NCI-H2196 (cell line): ENCODE data around the gene UNKL.

ENCODE experiments used
- DNase-seq: peaks from one replicate; lab custom pipeline; 2025; ENCODE audit not compliant: unreplicated experiment; lab: John Stamatoyannopoulos, UW

UNKL gene

GRCh38 chr16:1378804-1379303 is 35.6 kb downstream of the UNKL start:
- peak; percentile 7 for DNase-seq

GRCh38 chr16:1378087-1378803 is 36.3 kb downstream of the UNKL start:
- no peak for DNase-seq

DNA sequence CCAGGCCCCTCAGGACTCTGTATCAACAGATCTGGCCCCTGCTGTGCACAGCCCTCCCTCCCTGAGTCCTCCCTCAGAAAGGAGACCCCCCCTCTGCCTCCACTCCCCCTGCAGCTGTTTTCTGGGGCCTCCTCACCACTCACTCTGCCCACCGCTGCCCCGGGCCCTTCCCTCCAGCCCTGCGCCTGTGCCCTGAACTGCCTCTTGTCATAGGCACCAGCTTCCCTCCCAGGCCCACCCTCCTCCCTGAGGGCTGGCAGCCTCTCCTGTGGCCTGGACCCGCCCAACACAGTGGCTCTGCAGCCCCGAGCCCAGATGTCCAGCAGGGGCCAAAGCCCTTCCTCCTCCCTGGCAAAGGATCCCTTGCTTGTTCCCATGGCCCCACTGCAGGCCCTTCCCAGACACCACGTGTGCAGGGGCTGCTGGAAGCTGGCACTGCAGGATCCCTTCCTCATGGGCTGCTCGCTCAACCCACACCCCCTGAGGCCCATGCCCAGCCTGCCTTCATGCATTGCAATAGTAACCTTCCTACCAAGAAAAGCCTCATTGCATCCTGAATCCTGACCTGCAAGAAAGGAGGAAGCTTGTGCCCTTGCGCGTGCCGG is 37.0 kb downstream of the UNKL start:
- DNase-seq, result no peak

DNA sequence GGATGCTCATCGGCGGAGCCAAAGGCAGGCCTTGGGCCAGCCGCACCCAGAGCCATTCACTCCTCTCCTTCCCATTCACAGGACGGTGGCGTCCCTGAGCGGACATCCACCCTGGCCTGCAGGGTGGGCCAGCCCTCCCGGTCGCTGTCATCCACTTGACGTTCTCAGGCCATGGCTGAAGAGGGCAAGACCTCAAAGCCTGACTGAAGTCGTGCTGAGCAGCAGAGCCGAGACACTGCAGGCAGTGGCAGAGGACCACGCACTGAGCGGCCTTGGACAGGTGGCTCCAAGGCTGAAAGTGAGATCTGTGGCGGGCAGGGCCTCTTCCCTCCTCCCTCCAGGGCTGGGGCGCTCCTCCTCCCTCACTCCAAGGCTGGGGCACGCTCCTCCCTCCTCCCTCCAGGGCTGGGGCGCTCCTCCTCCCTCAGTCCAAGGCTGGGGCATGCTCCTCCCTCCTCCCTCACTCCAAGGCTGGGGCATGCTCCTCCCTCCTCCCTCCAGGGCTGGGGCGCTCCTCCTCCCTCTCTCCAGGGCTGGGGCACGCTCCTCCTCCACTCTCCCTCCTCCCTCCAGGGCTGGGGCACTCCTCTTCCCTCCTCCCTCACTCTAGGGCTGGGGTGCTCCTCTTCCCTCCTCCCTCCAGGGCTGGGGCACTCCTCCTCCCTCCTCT is 38.6 kb downstream of the UNKL start:
- DNase-seq, result no peak

- no peak for DNase-seq
Observed at GRCh38 chr16:1375298-1375640, 39.2 kb downstream of the UNKL start.

DNA sequence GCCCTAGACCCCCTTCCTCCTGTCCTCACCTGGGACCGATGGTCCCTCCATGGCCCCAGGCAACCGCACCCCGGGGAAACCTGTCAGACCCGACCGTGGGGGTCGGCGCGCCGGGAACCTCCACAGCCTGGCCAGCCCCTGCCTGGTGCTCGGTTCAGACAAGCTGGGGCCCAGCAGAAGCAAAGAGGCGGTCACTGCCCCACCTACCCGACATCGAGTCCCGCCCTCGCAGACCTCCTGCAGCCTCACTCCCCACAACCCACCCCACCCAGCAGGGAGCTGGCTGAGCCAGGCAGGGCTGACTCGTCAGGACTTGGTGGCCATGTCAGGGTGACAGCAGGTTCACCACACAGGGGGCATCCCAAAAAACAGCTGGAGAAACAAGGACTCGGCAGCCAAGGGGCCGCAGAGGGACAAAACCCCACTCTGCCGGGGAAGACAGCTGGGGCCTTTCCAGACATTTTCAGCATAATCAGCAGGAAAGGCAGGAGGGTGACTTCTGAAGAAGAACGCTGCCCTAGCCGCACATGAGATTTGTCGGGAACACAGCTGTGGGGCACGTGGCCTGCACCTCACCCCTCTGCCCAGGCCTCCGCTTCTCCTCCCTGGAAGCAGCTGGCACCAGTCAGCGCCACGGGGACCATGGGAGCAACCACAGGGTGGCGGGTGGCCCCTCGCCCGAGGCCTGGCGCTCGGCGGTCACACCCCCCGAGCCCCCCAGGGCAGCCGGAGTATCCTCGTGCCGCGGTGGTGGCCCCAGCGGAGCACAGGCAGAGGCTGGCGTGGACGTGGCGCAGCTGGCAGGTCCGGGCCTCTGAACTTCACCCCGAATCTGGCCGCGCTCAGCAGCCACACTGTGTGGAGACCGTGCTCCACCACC is 39.8 kb downstream of the UNKL start:
- DNase-seq, result no peak

- DNase-seq, result no peak
Observed at GRCh38 chr16:1372292-1372950, 42.1 kb downstream of the UNKL start.

GRCh38 chr16:1371054-1371978 is 43.2 kb downstream of the UNKL start:
- no peak for DNase-seq

DNA sequence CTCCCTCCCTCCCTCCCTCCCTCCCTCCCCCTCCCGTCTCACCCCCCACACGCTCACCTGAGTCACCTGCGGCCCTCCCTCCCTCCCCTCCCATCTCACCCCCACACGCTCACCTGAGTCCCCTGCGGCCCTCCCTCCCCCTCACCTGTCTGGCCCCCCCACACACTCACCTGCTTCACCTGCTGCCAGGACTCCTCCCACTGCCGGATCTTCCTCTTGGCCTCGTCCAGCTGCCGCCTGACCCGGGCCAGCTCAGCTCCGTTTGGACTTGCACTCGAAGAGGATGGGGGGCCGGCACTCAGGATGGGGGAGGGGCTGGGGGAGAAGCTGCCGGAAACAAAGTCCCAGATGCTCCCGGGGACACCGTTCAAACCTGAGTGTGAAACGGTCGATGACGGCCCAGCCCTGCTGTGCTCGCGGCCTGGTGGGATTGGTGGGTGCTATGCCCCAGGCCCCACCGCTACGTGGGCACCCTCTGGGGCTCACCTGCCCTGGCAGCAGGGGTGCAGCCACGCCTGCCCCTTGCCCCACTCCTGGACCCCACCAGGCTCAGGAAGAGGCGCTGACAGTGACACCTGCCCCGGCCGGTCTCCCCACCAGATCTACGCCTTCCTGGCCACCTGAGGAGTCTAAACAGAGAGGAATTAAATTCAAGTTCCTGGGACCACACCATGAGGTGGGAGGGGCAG is 46.9 kb downstream of the UNKL start:
- peak; percentile 62 for DNase-seq

- DNase-seq, result peak; percentile 42
Observed at GRCh38 chr16:1366712-1367299, 47.7 kb downstream of the UNKL start.

GRCh38 chr16:1366060-1366711 is 48.3 kb downstream of the UNKL start:
- DNase-seq, result no peak

- DNase-seq, result no peak
Observed at GRCh38 chr16:1364510-1364909, 50.0 kb downstream of the UNKL start.

- DNase-seq, result peak; percentile 69
Observed at GRCh38 chr16:1363501-1364041, 50.9 kb downstream of the UNKL start.

GRCh38 chr16:1362807-1363206 is 51.7 kb downstream of the UNKL start:
- DNase-seq, result no peak

- DNase-seq, result no peak
Observed at GRCh38 chr16:1361685-1362360, 52.7 kb downstream of the UNKL start.

GRCh38 chr16:1357906-1358566 is 56.5 kb downstream of the UNKL start:
- no peak for DNase-seq
